Activated T-helper 2 cell treated with anti-CD3 and anti-CD28 coated beads, Interferon-gamma antibody, Interleukin-2, Interleukin-4, amounts not matched to agents 10 μg/mL and 5 μg/mL and 100 μg/mL, durations not matched to agents 14 hours and 24 hours and 36 hours (primary cell): ENCODE measurements around the gene IQSEC1. TPM values are rescaled to one million over a fixed set of nuclear protein-coding genes. Genes with fewer than 3 reads are reported as not detected.
A peak's percentile ranks its signal among the peaks of the same experiment; 100 is the strongest.

ENCODE experiments used
- DNase-seq: peaks from one replicate; pipeline ENCODE4 v3.0.0; 2021; ENCODE audit warnings: low spot score
- H3K27ac Mint-ChIP-seq: one replicate; pipeline ENCODE4 v1.8.0; 2021; ENCODE audit warnings: mixed read lengths
- H3K27me3 Mint-ChIP-seq: one replicate; pipeline ENCODE4 v1.8.0; 2021; ENCODE audit warnings: low read depth, mixed read lengths
- H3K36me3 Mint-ChIP-seq: one replicate; pipeline ENCODE4 v1.8.0; 2021; ENCODE audit warnings: low read depth, mixed read lengths
- H3K4me1 Mint-ChIP-seq: one replicate; pipeline ENCODE4 v1.8.0; 2021; ENCODE audit warnings: low read depth, mixed read lengths
- H3K4me3 Mint-ChIP-seq: one replicate; pipeline ENCODE4 v1.8.0; 2021; ENCODE audit warnings: low read depth, mild to moderate bottlenecking, moderate library complexity, mixed read lengths
- H3K9me3 Mint-ChIP-seq: one replicate; pipeline ENCODE4 v1.8.0; 2021; ENCODE audit warnings: mixed read lengths
- intact Hi-C: fragments of 100-400 bp; cut with micrococcal nuclease; formaldehyde crosslinking; loops from one replicate; pipeline ENCODE4 v1.15.1; 2023
- total RNA-seq: library from RNA; stranded (reverse); gene quantifications from 2 replicates; pipeline ENCODE4 v1.2.3, GENCODE V29; 2022

The IQSEC1 gene
- total RNA-seq, 1 donor from 2014 or later = 28.1 TPM

- Mint-ChIP-seq H3K36me3 (no peaks in the 10 kb centered on the region), H3K27ac (peak overlapping the region; percentile 38), H3K9me3 (no peaks in the 10 kb centered on the region), H3K4me3 (no peak overlapping the region), H3K27me3 (no peaks in the 10 kb centered on the region), H3K4me1 (peaks cover 15% of the 10 kb centered on the region)
- intact Hi-C loops = no loop called here
- no peak for DNase-seq
These were observed 91.6 kb downstream of the IQSEC1 start for GRCh38 chr3:12981306-12982275.

- Mint-ChIP-seq H3K27me3 (no peaks in the 10 kb centered on the region), H3K27ac (no peak overlapping the region), H3K4me3 (no peak overlapping the region), H3K36me3 (no peaks in the 10 kb centered on the region), H3K4me1 (peaks cover 13% of the 10 kb centered on the region), H3K9me3 (no peaks in the 10 kb centered on the region)
- intact Hi-C loops = no loop called here
- no peak for DNase-seq
These were observed 92.5 kb downstream of the IQSEC1 start for GRCh38 chr3:12980596-12981290.

GRCh38 chr3:12979947-12980487 is 93.2 kb downstream of the IQSEC1 start:
- no peaks in the 10 kb centered on the region for H3K9me3 Mint-ChIP-seq
- no peak overlapping the region for H3K27ac Mint-ChIP-seq
- DNase-seq = no peak
- H3K27me3 Mint-ChIP-seq = no peaks in the 10 kb centered on the region
- no peak overlapping the region for H3K4me3 Mint-ChIP-seq
- H3K36me3 Mint-ChIP-seq = no peaks in the 10 kb centered on the region
- H3K4me1 Mint-ChIP-seq = peaks cover 13% of the 10 kb centered on the region
- intact Hi-C loops = no loop called here

GRCh38 chr3:12979151-12979946 is 93.9 kb downstream of the IQSEC1 start:
- no peaks in the 10 kb centered on the region for H3K36me3 Mint-ChIP-seq

GRCh38 chr3:12978682-12979081 is 94.5 kb downstream of the IQSEC1 start:
- intact Hi-C loops = no loop called here
- H3K4me1 Mint-ChIP-seq = peaks cover 11% of the 10 kb centered on the region
- H3K27ac Mint-ChIP-seq = no peak overlapping the region
- H3K36me3 Mint-ChIP-seq = no peaks in the 10 kb centered on the region
- no peak for DNase-seq
- no peaks in the 10 kb centered on the region for H3K27me3 Mint-ChIP-seq
- no peak overlapping the region for H3K4me3 Mint-ChIP-seq
- no peaks in the 10 kb centered on the region for H3K9me3 Mint-ChIP-seq

More at GRCh38 chr3:12979151-12979946, 93.9 kb downstream of the IQSEC1 start:
- Mint-ChIP-seq H3K4me1 (peaks cover 13% of the 10 kb centered on the region), H3K27ac (no peak overlapping the region), H3K27me3 (no peaks in the 10 kb centered on the region), H3K9me3 (no peaks in the 10 kb centered on the region), H3K4me3 (no peak overlapping the region)
- DNase-seq = no peak
- intact Hi-C loops = no loop called here

GRCh38 chr3:12977117-12977808 is 96.0 kb downstream of the IQSEC1 start:
- DNase-seq = no peak
- H3K27ac Mint-ChIP-seq = no peak overlapping the region
- H3K4me3 Mint-ChIP-seq = no peak overlapping the region
- intact Hi-C loops = no loop called here
- H3K36me3 Mint-ChIP-seq = no peaks in the 10 kb centered on the region
- H3K9me3 Mint-ChIP-seq = no peaks in the 10 kb centered on the region
- no peaks in the 10 kb centered on the region for H3K27me3 Mint-ChIP-seq
- peaks cover 5% of the 10 kb centered on the region for H3K4me1 Mint-ChIP-seq

- intact Hi-C loops = no loop called here
- Mint-ChIP-seq H3K4me3 (no peak overlapping the region), H3K9me3 (no peaks in the 10 kb centered on the region), H3K27ac (no peak overlapping the region), H3K36me3 (peaks cover 3% of the 10 kb centered on the region), H3K27me3 (no peaks in the 10 kb centered on the region), H3K4me1 (peaks cover 2% of the 10 kb centered on the region)
- no peak for DNase-seq
These were observed 97.3 kb downstream of the IQSEC1 start for GRCh38 chr3:12975748-12976522.

- intact Hi-C loops = no loop called here
- no peak for DNase-seq
- no peak overlapping the region for H3K4me3 Mint-ChIP-seq
- no peak overlapping the region for H3K27ac Mint-ChIP-seq
- H3K4me1 Mint-ChIP-seq = peaks cover 2% of the 10 kb centered on the region
- H3K9me3 Mint-ChIP-seq = no peaks in the 10 kb centered on the region
- H3K36me3 Mint-ChIP-seq = peaks cover 3% of the 10 kb centered on the region
- no peaks in the 10 kb centered on the region for H3K27me3 Mint-ChIP-seq
These were observed 98.4 kb downstream of the IQSEC1 start for GRCh38 chr3:12974819-12975218.

GRCh38 chr3:12974334-12974733 is 98.9 kb downstream of the IQSEC1 start:
- H3K9me3 Mint-ChIP-seq = no peaks in the 10 kb centered on the region
- no peak overlapping the region for H3K4me3 Mint-ChIP-seq
- peaks cover 3% of the 10 kb centered on the region for H3K36me3 Mint-ChIP-seq
- intact Hi-C loops = no loop called here
- no peak for DNase-seq
- no peak overlapping the region for H3K27ac Mint-ChIP-seq
- no peaks in the 10 kb centered on the region for H3K27me3 Mint-ChIP-seq
- H3K4me1 Mint-ChIP-seq = peaks cover 2% of the 10 kb centered on the region

- no peak overlapping the region for H3K27ac Mint-ChIP-seq
- H3K4me3 Mint-ChIP-seq = no peak overlapping the region
- no peaks in the 10 kb centered on the region for H3K9me3 Mint-ChIP-seq
- no peak for DNase-seq
- H3K27me3 Mint-ChIP-seq = no peaks in the 10 kb centered on the region
- H3K36me3 Mint-ChIP-seq = peaks cover 3% of the 10 kb centered on the region
- intact Hi-C loops = no loop called here
- H3K4me1 Mint-ChIP-seq = peaks cover 2% of the 10 kb centered on the region
These were observed 99.4 kb downstream of the IQSEC1 start for GRCh38 chr3:12973827-12974226.

- H3K36me3 Mint-ChIP-seq = peaks cover 3% of the 10 kb centered on the region
- no peak overlapping the region for H3K4me3 Mint-ChIP-seq
- no peak for DNase-seq
- no peak overlapping the region for H3K27ac Mint-ChIP-seq
- H3K4me1 Mint-ChIP-seq = peaks cover 7% of the 10 kb centered on the region
- intact Hi-C loops = no loop called here
- no peaks in the 10 kb centered on the region for H3K27me3 Mint-ChIP-seq
- H3K9me3 Mint-ChIP-seq = no peaks in the 10 kb centered on the region
These were observed 100.2 kb downstream of the IQSEC1 start for GRCh38 chr3:12972781-12973702.
